Activated B cell treated with CpG ODN at 0.5 μM for 24 hours (primary cell): ENCODE data around the gene DBN1. TPM values are rescaled to one million over a fixed set of nuclear protein-coding genes. Genes with fewer than 3 reads are reported as not detected.

Source experiments
- ATAC-seq: fragments of 200-7000 bp; cut with Tn5 transposase; one replicate; pipeline ENCODE4 v1.10.0; 2021; ENCODE audit warnings: low read depth, mild to moderate bottlenecking, moderate library complexity
- CTCF ChIA-PET: fragments of 350-600 bp; sonication (Branson Sonifier 250); formaldehyde crosslinking; loops from one replicate; lab custom pipeline; 2021; ENCODE audit warnings: antibody characterized with exemption; lab: Charles Lee
- POLR2A ChIA-PET: fragments of 350-600 bp; sonication (Branson Sonifier 250); formaldehyde crosslinking; loops from one replicate; lab custom pipeline; 2021; ENCODE audit warnings: antibody characterized with exemption; lab: Charles Lee
- DNase-seq: peaks from one replicate; pipeline ENCODE4 v3.0.0; 2022
- H3K27ac Mint-ChIP-seq: one replicate; pipeline ENCODE4 v1.8.0; 2020; ENCODE audit warnings: mixed read lengths
- H3K27me3 Mint-ChIP-seq: one replicate; pipeline ENCODE4 v1.8.0; 2021; ENCODE audit warnings: mixed read lengths
- H3K36me3 Mint-ChIP-seq: one replicate; pipeline ENCODE4 v1.8.0; 2021; ENCODE audit warnings: low read depth, mixed read lengths
- H3K4me1 Mint-ChIP-seq: one replicate; pipeline ENCODE4 v1.8.0; 2021; ENCODE audit warnings: mixed read lengths
- H3K4me3 Mint-ChIP-seq: one replicate; pipeline ENCODE4 v1.8.0; 2020; ENCODE audit warnings: mild to moderate bottlenecking, mixed read lengths
- H3K9me3 Mint-ChIP-seq: one replicate; pipeline ENCODE4 v1.8.0; 2020; ENCODE audit warnings: mixed read lengths
- intact Hi-C: fragments of 100-400 bp; cut with micrococcal nuclease; formaldehyde crosslinking; loops from one replicate; pipeline ENCODE4 v1.15.1; 2024
- total RNA-seq: library from RNA; stranded (reverse); gene quantifications from 2 replicates; pipeline ENCODE4 v1.2.3, GENCODE V29; 2022
- TF ChIP-seq, protein P1 (sequence below): fragments of 200-600 bp; IDR thresholded peaks from one replicate; pipeline ENCODE4 v1.8.0; 2022; ENCODE audit warnings: antibody characterized with exemption, mild to moderate bottlenecking

DBN1 gene
- total RNA-seq, 1 donor from 2014 or later: 3.9 TPM

DNA sequence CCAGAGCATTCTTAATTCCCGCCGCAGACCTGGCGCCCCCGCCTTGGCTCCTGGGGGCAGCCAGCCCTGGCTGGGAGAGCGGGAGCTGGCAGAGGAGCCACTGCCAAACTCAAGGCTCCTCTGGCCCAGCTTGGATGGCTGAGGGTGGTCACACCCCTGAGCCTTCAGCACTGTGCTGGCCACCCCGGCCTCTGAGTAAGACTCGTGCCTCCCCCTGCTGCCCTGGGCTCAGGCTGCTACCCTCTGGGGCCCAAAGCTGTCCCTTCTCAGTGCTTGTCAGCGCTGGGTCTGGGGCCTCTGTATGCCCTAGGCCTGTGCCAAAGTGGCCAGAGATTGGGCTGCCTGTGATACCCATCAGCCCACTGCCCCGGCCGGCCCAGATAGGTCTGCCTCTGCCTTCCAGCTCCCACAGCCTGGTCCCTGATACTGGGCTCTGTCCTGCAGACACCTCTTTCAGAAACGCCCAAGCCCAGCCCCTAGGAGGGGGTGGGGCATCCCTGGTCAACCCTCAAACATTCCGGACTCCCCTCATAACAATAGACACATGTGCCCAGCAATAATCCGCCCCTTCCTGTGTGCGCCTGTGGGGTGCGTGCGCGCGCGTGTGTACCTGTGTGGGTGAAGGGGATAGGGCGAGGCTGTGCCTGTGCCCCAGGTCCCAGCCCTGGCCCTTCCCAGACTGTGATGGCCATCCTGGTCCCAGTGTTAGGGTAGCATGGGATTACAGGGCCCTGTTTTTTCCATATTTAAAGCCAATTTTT is 31.2 kb downstream of the DBN1 start:
- ChIA-PET POLR2A (interaction anchor here (1.7 to 11.5 kb wide), 3 partner anchors 13 to 38 kb away, joined by 8 to 296 read pairs (median 66); partner anchors contain the start of gene GRK6), CTCF (interaction anchor here (1.4 to 4.9 kb wide), 3 partner anchors 12 to 38 kb away, joined by 5 to 29 read pairs (median 10); no protein-coding TSS in a partner anchor)
- ATAC-seq: no peak
- Mint-ChIP-seq H3K4me1 (peaks cover 31% of the 10 kb centered on the region), H3K4me3 (no peak overlapping the region), H3K36me3 (peaks cover 50% of the 10 kb centered on the region), H3K9me3 (no peaks in the 10 kb centered on the region), H3K27me3 (no peaks in the 10 kb centered on the region), H3K27ac (peak overlapping the region; percentile 51)
- DNase-seq: no peak
- intact Hi-C loops: no loop called here
- TF ChIP-seq, protein P1, sequence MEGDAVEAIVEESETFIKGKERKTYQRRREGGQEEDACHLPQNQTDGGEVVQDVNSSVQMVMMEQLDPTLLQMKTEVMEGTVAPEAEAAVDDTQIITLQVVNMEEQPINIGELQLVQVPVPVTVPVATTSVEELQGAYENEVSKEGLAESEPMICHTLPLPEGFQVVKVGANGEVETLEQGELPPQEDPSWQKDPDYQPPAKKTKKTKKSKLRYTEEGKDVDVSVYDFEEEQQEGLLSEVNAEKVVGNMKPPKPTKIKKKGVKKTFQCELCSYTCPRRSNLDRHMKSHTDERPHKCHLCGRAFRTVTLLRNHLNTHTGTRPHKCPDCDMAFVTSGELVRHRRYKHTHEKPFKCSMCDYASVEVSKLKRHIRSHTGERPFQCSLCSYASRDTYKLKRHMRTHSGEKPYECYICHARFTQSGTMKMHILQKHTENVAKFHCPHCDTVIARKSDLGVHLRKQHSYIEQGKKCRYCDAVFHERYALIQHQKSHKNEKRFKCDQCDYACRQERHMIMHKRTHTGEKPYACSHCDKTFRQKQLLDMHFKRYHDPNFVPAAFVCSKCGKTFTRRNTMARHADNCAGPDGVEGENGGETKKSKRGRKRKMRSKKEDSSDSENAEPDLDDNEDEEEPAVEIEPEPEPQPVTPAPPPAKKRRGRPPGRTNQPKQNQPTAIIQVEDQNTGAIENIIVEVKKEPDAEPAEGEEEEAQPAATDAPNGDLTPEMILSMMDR: no peak

DNA sequence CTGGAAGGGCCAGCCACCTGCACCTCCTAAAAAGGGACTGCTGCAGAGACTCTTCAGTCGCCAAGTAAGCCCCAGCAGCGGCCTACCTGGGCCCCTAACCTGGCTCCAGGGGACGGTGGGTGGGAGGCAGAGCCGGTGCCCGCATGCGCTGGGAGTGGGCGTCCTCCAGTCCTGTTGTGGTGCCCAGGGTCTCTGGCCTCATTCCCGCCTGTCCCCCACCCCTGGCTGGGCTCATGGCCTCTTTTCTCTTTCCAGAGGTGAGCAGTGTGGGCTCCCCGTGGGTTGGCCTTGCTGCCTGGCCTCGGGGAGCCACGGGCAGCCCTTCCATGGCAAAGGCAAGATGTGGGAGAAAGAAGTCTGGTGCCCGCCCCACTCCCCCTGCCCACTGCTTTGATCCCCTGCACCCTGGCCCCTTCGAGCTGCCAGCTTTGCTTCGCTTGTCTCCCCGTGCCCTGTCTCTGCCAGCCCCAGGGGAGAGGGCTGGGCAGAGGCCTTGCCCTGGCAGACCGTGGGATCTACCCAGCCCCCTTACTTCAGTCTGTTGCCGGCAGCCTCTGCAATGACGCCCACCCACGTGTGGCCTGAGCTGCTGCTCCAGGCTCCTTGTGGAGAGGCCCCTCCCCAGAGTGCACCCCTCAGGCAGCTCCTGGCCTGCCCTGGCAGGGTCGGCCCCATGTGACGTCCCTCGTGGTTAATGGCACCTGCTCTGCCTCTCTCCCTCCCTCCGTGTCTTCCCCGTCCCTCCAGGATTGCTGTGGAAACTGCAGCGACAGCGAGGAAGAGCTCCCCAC is 32.2 kb downstream of the DBN1 start:
- intact Hi-C loops: no loop called here
- ATAC-seq (no peak), DNase-seq (no peak)
- H3K27ac Mint-ChIP-seq: no peak overlapping the region
- ChIA-PET POLR2A (interaction anchor here (1.2 to 11.5 kb wide), 4 partner anchors 12 to 69 kb away, joined by 4 to 296 read pairs (median 6); partner anchors contain the start of gene GRK6), CTCF (interaction anchor here (1.4 to 2.0 kb wide), 2 partner anchors 14 to 37 kb away, joined by 5 to 10 read pairs; no protein-coding TSS in a partner anchor)
- H3K4me3 Mint-ChIP-seq: no peak overlapping the region
- H3K27me3 Mint-ChIP-seq: no peaks in the 10 kb centered on the region
- TF ChIP-seq, protein P1: no peak
- peaks cover 34% of the 10 kb centered on the region for H3K4me1 Mint-ChIP-seq
- H3K36me3 Mint-ChIP-seq: peaks cover 60% of the 10 kb centered on the region
- H3K9me3 Mint-ChIP-seq: no peaks in the 10 kb centered on the region

DNA sequence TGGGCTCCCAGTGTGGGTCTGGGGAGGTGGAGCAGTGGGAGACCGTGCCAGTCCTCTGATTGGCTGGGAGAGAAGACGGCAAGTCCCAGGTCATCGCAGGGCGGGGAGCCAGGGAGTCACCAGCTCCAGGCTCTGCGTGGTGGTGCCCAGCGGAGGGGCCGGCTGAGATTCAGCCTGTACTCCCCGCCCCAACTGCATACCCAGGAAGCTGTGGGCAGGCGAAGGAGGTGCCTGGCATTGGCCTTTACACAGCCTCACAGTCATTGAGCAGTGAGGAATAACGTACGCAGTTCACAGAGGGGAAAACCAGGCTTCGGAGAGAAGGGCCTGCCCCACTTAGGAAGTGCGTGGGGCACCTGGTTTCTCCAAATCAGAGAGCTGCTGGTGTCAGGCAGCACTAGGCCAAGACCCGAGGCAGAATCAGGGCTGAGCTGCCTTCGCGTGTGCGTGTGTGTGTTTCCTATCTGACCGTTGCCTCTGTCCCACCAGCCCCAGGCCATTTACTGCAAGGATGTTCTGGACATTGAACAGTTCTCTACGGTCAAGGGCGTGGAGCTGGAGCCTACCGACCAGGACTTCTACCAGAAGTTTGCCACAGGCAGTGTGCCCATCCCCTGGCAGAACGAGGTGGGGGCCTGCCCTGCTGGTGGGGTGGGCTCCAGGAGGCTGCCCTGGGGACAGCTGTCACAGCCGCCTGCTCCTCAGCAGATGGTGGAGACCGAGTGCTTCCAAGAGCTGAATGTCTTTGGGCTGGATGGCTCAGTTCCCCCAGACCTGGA is 33.0 kb downstream of the DBN1 start:
- H3K4me3 Mint-ChIP-seq: no peak overlapping the region

DNA sequence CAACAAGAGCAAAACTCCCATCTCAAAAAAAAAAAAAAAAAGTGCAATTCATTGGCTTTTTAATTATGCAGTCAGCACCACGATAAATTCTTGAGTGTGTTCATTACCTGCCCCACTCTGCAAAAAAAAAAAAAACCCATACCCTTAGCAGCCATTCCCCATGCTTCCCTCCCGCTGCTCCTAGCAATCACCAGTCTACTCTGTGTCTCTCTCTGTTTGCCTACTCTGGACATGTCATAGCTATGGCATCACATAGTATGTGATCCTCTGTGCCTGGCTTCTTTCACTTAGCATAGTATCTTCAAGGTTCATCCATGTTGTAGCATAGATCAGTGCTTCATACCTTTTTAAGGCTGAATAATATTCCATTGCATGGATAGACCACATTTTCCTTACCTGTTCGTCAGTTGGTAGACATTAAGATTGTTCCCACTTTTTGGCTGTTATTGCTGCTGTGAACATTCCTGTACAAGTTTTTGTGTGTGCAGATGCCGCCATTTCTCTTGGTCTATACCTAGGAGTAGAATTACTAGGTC is 33.8 kb downstream of the DBN1 start:
- DNase-seq (no peak), ATAC-seq (no peak)
- TF ChIP-seq, protein P1: no peak
- Mint-ChIP-seq H3K4me1 (peaks cover 22% of the 10 kb centered on the region), H3K27ac (no peak overlapping the region), H3K27me3 (no peaks in the 10 kb centered on the region), H3K9me3 (no peaks in the 10 kb centered on the region), H3K4me3 (no peak overlapping the region), H3K36me3 (peaks cover 71% of the 10 kb centered on the region)
- intact Hi-C loops: no loop called here
- ChIA-PET CTCF (interaction anchor here (1.2 kb wide), 1 partner anchor 35 kb away, joined by 3 read pairs; no protein-coding TSS in a partner anchor), POLR2A (interaction anchor here (1.6 to 11.5 kb wide), 2 partner anchors 10 to 71 kb away, joined by 4 to 296 read pairs; partner anchors contain the start of gene GRK6)

More for the DNA sequence above, 33.0 kb downstream of the DBN1 start:
- ChIA-PET POLR2A (interaction anchor here (1.2 to 11.5 kb wide), 4 partner anchors 11 to 70 kb away, joined by 4 to 296 read pairs (median 6); partner anchors contain the start of gene GRK6), CTCF (interaction anchor here (1.2 to 2.0 kb wide), 2 partner anchors 35 to 36 kb away, joined by 3 to 10 read pairs; no protein-coding TSS in a partner anchor)
- TF ChIP-seq, protein P1: no peak
- no peaks in the 10 kb centered on the region for H3K9me3 Mint-ChIP-seq
- peak; percentile 10 for ATAC-seq
- peaks cover 66% of the 10 kb centered on the region for H3K36me3 Mint-ChIP-seq
- DNase-seq: no peak
- H3K27ac Mint-ChIP-seq: peak overlapping the region; percentile 50
- intact Hi-C loops: no loop called here
- peaks cover 27% of the 10 kb centered on the region for H3K4me1 Mint-ChIP-seq
- H3K27me3 Mint-ChIP-seq: no peaks in the 10 kb centered on the region
